NOMO-1 treated with DMSO at 0.1 percent for 48 hours (cell line): Measurements from ENCODE around the gene CDC7.
"Not testable (repeated sequence)": the region's sequence is repeated elsewhere in the genome, so short reads cannot be mapped to it uniquely, and the experiment has no call there.

Experiments
- DNase-seq: peaks from one replicate; lab custom pipeline; 2025; ENCODE audit not compliant: unreplicated experiment; lab: John Stamatoyannopoulos, UW

Gene CDC7

GRCh38 chr1:91500756-91501522 is at the start of gene CDC7:
Gene CDC7 (plus strand): TSS chr1:91500851. CDS start chr1:91501717, 866 bp downstream.
- DNase-seq, result peak; percentile 81

- DNase-seq, result no peak
Observed at GRCh38 chr1:91454136-91454535, 46.5 kb upstream of the CDC7 start.

DNA sequence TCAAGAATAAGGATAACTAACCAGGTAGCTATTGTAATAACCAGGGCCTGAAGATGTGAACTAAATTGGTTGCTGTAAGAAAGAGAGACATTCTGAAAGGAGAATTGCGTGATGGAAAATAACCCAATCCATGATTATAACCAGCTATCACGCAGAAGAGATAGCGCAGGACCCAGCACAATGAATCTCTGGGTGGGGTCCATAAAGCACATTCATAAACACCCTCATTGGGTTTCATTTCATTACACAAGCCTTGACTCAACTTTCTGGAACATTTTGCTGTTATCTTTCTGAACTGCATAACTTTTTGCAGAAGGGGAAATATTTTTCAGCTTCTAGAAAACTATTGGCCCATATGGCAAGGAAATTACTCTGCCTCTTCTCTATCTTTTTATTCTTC is 45.3 kb upstream of the CDC7 start:
- no peak for DNase-seq

- DNase-seq, result no peak
Observed at GRCh38 chr1:91455896-91456295, 44.8 kb upstream of the CDC7 start.

DNA sequence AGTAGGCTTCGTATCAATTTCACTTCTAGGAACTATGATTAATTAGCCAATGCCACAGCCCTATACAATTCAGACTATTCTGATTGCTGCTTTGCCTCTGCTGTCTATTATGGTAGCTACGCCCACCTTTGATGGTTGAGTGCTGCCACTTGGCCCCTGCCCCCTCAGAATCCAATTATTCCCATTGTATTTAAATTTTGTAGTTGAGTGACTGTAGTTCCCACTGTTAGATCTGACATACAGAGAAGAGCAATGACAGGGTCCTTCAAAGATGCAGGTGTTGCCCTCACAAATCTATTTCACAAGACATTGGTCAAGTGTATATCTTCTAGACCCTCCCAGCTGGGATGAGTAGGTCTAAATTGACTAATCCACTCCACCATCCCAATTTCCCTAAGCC is 35.3 kb upstream of the CDC7 start:
- not testable (repeated sequence) for DNase-seq

DNA sequence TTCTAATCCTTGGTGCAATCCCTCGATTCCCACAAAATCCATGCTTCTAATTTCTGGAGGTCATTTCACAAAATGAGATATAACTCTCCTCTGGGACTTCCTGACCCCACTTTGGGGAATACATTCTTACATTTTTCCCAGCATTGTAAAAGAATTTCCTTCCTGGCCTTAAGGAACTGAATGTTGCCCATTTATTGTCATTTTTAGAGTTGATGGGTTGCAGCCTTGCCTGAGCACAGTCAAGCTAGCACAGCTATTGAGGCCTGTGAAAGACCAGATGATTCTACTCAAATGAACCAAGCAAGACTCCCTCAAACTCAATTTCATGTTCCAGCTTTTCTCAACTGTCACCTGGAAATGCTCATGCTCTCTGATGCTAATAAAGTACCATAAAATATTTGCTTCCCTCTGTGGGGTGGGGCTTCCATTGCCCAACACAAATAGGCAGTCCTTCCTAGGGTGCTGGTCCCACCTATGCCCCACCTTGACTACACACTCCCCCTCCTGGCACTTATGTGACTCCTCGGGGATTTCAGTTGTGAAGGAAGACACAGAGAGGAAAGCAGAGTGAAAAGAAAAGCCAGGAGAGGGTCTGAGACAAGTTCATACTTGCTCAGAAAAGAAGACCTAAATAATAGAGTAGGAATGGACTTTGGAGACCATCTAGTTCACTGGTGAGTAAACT is 24.0 kb upstream of the CDC7 start:
- no peak for DNase-seq

DNA sequence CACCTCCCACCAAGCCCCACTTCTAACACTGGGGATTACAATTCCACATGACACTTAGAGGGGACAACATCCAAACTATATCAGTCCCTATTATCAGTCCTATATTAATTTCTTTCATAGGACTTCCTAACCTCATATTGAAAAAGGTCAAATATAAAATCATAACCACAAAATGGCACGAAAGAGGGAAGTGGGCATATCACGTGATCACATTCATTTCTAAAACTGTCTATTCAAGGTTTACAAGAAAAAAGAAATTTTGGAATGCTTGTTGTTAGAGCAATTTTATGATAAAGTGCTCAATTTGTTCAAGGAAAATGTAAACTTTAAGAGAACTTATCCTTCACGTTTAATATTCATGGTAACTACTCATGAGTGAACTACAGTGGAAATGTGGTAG is 13.2 kb upstream of the CDC7 start:
- peak; percentile 27 for DNase-seq

DNA sequence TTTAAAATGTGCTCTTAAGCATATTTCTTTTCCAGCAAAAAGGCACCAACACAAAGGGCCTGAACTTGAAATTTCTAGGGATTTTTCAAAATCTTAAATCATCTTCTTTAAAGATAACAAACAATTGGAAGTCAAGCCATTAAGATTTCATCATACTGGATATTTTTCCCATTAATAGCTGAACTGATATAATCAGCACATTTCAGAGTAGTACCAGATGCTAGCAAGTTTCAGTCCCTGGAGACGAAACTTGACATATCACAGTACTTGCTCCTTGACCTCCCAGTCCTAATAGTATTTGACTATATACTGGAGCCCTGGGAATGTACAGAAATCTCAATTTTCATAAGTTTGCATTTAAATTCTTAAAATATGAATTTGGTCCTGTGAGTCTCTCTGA is 10.2 kb upstream of the CDC7 start:
- DNase-seq, result no peak

DNA sequence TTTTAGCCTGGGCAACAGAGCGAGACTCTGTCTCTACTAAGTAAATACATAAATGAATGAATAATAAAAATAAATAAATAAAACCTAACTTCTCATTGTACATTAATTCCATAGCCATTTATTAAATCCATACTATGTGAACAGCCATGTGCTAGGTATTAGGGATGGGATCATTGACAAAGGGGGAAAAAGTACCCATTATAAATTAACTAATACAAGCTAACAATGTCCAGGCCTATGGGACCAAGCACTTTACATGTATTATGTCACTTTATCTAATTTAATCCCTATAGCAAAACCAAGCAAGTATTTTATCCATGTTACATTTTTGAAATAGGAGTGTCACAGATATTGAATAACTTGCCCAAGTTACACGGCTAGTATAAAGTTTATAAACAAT is 2.6 kb upstream of the CDC7 start:
- no peak for DNase-seq

DNA sequence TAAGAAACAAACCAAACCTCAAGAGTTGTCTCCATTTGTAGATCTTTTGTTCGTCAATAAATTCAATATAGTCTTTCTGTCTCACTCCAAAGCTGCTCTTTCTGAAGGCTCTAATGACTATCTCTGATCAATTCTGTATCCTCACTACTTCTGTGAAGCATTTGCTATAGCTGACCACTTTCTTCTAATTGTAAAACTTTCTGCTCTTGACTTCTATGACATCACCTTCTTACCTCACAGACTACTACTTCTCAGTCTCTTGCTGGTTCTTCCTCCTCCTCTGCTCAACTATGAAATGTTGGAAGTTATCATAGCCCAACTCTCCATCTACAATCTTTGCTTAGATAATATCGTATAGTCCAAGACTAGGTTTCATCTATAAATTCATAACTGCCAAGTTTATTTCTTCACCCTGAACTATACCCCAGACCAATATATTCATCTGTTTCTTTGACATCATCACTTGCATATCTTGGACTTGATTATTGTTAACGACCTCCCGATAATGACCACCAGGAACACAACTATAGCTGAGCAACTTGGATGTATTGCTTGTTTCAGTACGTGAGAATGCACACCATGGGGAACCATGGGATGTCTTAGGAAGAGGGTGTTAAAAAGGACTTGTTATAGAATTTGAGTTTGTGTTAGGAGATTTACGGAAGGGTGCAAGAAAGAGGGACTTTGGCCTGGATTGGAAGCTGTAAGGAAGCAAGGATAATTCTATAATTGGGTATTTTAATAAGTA is 2.0 kb upstream of the CDC7 start:
- DNase-seq, result no peak

GRCh38 chr1:91499346-91499745 is 1.3 kb upstream of the CDC7 start:
- no peak for DNase-seq

DNA sequence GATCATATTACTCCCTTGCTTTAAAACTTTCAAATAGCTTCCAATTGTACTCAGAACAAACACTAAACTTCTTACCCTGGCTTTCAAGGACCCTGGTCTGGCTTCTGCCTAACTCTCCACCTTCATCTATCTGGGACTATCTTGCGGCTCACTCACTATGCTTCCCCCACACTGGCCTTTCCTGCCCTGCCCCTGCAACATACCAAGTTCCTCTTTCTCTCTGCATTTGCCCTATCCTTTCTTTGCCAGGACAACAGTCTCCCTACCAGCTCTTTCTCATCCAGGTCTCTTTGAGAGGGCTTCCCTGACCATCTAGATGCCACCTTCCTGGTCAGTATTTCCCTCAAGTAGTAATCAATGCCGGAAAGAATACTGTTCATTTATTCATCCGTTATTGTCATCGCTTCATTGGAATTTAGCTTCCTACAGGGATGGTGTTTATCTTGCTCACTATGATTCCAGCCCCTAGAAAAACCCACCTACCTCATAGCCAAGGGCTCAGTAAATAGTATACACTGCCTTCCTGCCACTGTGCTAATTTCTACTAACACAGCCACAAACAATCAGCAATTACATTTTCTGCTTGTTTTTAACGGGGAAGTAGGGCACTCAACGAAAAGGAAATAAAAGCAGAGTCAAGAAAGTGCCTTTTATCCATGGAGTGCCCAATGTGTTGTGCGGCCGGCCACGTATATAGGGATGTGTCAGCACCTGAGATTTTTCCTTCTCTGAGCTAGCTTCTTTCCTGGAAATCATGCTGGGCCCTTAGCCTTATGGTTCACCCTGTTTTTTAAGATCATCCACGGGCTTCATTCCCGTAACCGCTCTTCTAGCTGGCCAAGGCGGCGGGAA is 521 bp upstream of the CDC7 start:
- peak; percentile 61 for DNase-seq

- peak; percentile 51 for DNase-seq
Observed at GRCh38 chr1:91501523-91501851, 836 bp downstream of the CDC7 start.

- DNase-seq, result no peak
Observed at GRCh38 chr1:91501971-91502671, 1.5 kb downstream of the CDC7 start.

DNA sequence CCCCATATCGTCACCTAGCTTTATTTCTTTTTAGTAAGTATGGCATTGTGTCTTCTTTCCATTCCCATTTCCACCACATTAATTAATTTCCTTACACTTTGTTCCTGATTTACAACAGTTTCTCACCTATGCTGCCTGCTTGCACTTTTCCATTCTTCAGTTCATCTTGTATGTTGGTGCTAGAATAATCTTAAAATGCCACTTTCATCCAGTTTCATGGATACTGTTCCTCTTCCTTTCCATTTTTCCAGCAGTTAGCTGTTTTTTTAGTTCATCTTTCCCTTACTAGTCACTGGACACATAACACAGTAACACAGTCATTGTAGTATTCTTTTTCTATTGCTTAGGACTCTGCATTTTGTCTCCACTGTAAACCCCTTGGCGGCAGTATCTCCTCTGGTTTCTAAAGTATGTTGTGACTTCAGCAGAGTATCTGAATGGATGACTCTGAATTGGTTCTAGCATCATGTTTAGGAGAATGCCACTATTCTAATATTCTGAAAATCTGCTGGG is 2.1 kb downstream of the CDC7 start:
- no peak for DNase-seq

DNA sequence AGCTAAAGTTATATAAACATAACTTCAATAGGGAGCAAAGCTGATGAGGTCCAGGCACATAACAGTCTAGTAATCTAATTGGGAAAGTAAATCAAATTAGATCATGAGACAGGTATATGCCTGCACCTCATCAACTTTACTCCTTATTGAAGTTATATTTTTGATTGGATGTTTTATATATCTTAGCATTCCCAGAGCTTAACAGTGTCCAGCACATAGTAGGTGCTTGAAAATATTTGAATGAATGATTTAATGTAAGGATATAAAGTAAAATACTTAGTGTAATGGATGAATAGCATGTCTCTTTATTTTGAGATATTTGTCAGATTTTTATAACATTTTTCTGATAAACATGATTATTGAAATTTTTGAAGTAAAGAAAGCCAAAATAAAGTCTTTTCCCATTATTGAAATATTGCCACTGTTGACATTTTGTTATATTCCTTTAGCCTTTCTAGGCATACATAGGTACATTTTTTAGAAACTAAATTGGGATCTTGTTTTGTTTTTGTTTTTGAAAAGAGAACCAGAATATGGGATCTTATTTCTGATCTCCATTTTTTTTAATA is 2.8 kb downstream of the CDC7 start:
- DNase-seq, result no peak

DNA sequence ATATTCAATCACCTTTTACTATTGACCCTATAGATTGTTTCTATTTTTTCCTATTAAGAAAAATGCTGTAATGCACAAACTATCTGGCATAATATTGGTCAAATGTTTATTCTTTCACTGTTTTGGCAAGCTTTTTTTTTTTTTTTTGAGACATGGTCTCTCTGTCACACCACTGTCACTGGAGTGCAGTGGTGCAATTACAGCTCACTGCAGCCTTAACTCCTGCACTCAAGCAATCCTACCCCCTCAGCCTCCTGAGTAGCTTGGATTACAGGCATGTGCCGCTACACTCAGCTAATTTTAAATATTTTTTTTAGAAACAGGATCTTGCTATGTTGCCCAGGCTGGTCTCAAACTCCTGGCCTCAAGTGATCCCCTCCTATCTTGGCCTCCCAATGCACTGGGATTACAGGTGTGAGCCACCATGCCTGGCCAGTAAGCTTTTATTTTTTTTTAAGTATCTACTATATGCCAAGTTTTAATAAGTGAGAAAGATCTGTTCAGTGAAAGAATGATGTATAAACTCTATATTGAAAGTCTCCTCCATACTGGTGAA is 3.4 kb downstream of the CDC7 start:
- DNase-seq, result no peak

DNA sequence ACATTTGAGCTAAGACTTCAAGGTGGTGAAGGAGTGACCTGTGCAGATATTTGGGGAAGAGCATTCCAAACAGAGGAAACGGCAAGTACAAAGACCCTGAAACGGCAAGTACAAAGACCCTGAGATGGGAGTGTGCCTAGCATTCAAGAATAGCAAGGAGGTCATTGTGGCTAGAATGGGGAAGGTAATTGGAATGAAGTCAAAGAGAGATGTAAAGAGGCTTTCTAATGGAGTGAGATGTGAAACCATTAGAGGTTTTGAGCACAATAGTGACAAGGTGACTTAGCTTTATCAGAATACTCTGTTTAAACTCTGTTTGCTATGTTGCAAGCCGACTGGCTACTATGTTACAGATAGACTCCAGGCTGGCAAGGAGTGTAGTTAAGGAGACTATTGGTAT is 4.4 kb downstream of the CDC7 start:
- DNase-seq, result no peak

GRCh38 chr1:91506071-91506470 is 5.4 kb downstream of the CDC7 start:
- no peak for DNase-seq

DNA sequence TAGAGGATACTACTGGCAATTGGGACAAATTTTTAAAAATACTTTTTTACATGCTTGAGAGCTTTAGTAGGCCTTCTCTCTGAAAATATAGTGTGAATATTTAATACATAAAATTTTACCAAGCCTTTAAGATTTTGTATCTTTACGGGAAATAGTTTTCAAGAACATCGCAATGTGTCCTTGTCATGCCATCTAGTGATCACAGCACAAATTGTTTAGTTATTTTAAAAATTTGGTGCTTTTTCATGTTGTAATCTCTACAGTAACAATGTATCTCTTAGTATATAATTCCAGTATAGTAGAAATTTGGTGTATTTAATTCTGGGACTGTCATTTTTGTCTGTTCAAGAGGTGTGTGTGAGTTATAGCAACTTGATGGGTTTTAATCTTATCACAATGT is 6.7 kb downstream of the CDC7 start:
- no peak for DNase-seq
